ENCODE data around the gene SHC1. TPM values are rescaled to one million over a fixed set of nuclear protein-coding genes. Genes with fewer than 3 reads are reported as not detected.

The SHC1 gene
- total RNA-seq, 1 donor, result 167 TPM

- H3K4me3 ChIP-seq (ENCODE audit: low read depth, low read length), result no peak overlapping the region
- no peak for TF ChIP-seq CTCF (IDR thresholded peaks at IDR 0.05; ENCODE audit: insufficient read depth, low read length)
- no peak for DNase-seq (ENCODE audit: low read depth)
Observed at GRCh38 chr1:154958681-154959425, 11.7 kb downstream of the SHC1 start.

DNA sequence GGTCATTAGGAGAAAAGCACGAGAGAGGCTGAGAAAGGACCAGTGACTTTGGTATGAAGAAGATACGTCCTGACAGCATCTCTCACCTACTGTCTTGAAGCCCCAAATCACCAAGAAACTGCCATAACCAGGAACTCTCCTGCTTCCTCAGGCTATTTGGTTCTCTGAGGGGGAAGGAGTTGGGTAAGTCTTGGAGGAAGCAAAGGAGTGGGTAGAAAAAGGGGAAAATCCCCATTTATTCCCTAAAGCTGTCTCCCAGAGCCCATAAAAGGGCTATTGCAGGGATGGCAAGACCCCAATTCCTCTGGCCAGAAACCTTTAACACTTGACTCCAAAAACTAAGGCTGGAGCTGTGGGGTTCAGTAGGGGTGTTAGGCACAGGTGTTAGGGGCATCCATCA lies 12.5 kb downstream of the SHC1 start:
- DNase-seq (ENCODE audit: low read depth), result no peak
- H3K4me3 ChIP-seq (ENCODE audit: low read depth, low read length), result no peak overlapping the region
- no peak for TF ChIP-seq CTCF (IDR thresholded peaks at IDR 0.05; ENCODE audit: insufficient read depth, low read length)

GRCh38 chr1:154957091-154957657 lies 13.4 kb downstream of the SHC1 start:
- H3K4me3 ChIP-seq (ENCODE audit: low read depth, low read length), result no peak overlapping the region
- DNase-seq (ENCODE audit: low read depth), result no peak
- no peak for TF ChIP-seq CTCF (IDR thresholded peaks at IDR 0.05; ENCODE audit: insufficient read depth, low read length)

GRCh38 chr1:154956544-154956941 lies 14.0 kb downstream of the SHC1 start:
- H3K4me3 ChIP-seq (ENCODE audit: low read depth, low read length), result peak overlapping the region; percentile 85
- no peak for TF ChIP-seq CTCF (IDR thresholded peaks at IDR 0.05; ENCODE audit: insufficient read depth, low read length)
- peak; percentile 30 for DNase-seq (ENCODE audit: low read depth)

DNA sequence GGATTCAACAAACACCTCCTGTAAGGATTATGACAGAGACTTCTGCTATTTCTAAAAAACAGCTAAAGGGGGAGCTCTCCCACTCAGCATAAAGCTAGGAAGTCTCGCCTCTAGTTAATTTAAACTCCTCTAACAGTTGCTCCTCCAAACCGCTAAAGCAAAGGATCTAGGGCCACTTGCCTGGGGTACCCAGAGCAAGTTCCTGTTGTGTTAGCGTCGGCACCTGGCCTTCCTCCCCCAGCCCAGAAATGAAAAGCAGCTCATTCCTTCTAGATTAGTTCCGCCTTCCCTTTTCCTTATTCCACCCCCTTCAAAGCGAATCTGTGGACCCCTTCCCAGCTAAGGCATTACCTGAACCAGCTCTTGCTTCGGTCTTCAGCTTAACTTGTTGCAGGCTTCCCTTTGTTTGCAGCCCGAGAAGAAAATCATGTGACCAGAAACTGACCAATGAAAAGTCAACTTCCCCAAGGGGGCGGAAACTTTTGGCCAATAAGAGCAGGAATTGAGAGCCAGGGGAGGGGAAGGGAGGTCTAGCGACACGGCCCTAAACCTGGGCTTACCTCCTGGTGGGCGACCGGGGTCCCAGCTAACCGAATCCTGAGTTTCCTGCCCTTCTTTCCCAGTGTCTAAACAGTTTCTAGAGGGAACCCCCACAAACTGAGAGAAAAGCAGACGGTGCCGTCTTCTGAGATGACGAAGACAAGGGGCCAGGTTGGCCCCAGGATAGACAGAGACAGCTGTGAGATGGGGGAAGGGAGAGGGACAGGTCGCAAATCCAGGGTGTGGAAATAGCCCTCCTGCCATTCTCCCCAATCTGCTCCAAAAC lies 14.6 kb downstream of the SHC1 start, which contains the start of gene PBXIP1:
Gene PBXIP1, minus strand, starts transcription at position 382 of the 826 bp plus-strand sequence. CDS start 2,378 bp downstream, outside the sequence.
- TF ChIP-seq CTCF (IDR thresholded peaks at IDR 0.05; ENCODE audit: insufficient read depth, low read length), result peak; percentile 55
- DNase-seq (ENCODE audit: low read depth), result peak; percentile 93
- peak within 1 kb of the TSS; percentile 85 for H3K4me3 ChIP-seq (ENCODE audit: low read depth, low read length)

GRCh38 chr1:154955039-154955717 lies 15.4 kb downstream of the SHC1 start:
- peak; percentile 64 for DNase-seq (ENCODE audit: low read depth)
- peak overlapping the region; percentile 85 for H3K4me3 ChIP-seq (ENCODE audit: low read depth, low read length)
- TF ChIP-seq CTCF (IDR thresholded peaks at IDR 0.05; ENCODE audit: insufficient read depth, low read length), result no peak
